Neural cell (in vitro differentiated cells): ENCODE data around the gene ALDH1B1. TPM values are rescaled to one million over a fixed set of nuclear protein-coding genes. Genes with fewer than 3 reads are reported as not detected.

ENCODE experiments used
- H2AFZ ChIP-seq: fragments of 200-600, 300-800 bp; sonication (generic), shearing (Covaris generic); 2 replicates; pipeline ENCODE4 v1.6.0; 2014; ENCODE audit warnings: low read depth, mild to moderate bottlenecking, antibody characterized with exemption, low read length, moderate library complexity
- H3F3A ChIP-seq: fragments of 200-600 bp; shearing (Covaris generic); 2 replicates; pipeline ENCODE4 v1.6.1; 2016; ENCODE audit warnings: mild to moderate bottlenecking, moderate library complexity, mixed read lengths, antibody characterized with exemption, low read length; ENCODE audit not compliant: insufficient read depth, poor library complexity, severe bottlenecking
- H3K27ac ChIP-seq: fragments of 200-600, 300-800 bp; sonication (generic), shearing (Covaris generic); 2 replicates; pipeline ENCODE4 v1.5.1; 2014; ENCODE audit warnings: mild to moderate bottlenecking, low read length, moderate library complexity
- H3K27me3 ChIP-seq: fragments of 300-800, 200-600 bp; sonication (generic), shearing (Covaris generic); 2 replicates; pipeline ENCODE4 v1.6.0; 2014; ENCODE audit warnings: mild to moderate bottlenecking, low read depth, low read length, moderate library complexity; ENCODE audit not compliant: insufficient read depth
- H3K36me3 ChIP-seq: fragments of 300-800, 200-600 bp; sonication (generic), shearing (Covaris generic); 2 replicates; pipeline ENCODE4 v1.5.1; 2014; ENCODE audit warnings: mild to moderate bottlenecking, antibody characterized with exemption, low read length, moderate library complexity; ENCODE audit not compliant: insufficient read depth
- H3K4me2 ChIP-seq: fragments of 300-800, 200-600 bp; sonication (generic), shearing (Covaris generic); 2 replicates; pipeline ENCODE4 v1.6.0; 2014; ENCODE audit warnings: mild to moderate bottlenecking, low read length
- H3K4me3 ChIP-seq: fragments of 300-800, 200-600 bp; sonication (generic), shearing (Covaris generic); 2 replicates; pipeline ENCODE4 v1.5.1; 2014; ENCODE audit warnings: mild to moderate bottlenecking, low read length, moderate library complexity
- H3K79me2 ChIP-seq: fragments of 200-600 bp; shearing (Covaris generic); replicated peaks from 2 replicates; pipeline ENCODE4 v1.6.0; 2014; ENCODE audit warnings: mild to moderate bottlenecking, low read length, moderate library complexity; ENCODE audit not compliant: insufficient read depth
- H3K9ac ChIP-seq: fragments of 300-800, 200-600 bp; sonication (generic), shearing (Covaris generic); 2 replicates; pipeline ENCODE4 v1.6.1; 2016; ENCODE audit warnings: mild to moderate bottlenecking, low read length, mixed read lengths
- H3K9me2 ChIP-seq: fragments of 200-600 bp; shearing (Covaris generic); 2 replicates; pipeline ENCODE4 v1.6.1; 2016; ENCODE audit warnings: mild to moderate bottlenecking, low read length, mixed read lengths; ENCODE audit not compliant: insufficient read depth
- H3K9me3 ChIP-seq: fragments of 200-600, 300-800 bp; sonication (generic), shearing (Covaris generic); 2 replicates; pipeline ENCODE4 v1.6.1; 2016; ENCODE audit warnings: mild to moderate bottlenecking, mixed run types, low read length, moderate library complexity, mixed read lengths
- H4K20me1 ChIP-seq: fragments of 200-600 bp; shearing (Covaris generic); 2 replicates; pipeline ENCODE4 v1.6.1; 2016; ENCODE audit warnings: mild to moderate bottlenecking, mixed run types; ENCODE audit not compliant: insufficient read depth
- EP300 ChIP-seq: fragments of 450-650 bp; conservative IDR thresholded peaks from 2 replicates; pipeline ENCODE4 v1.6.1; 2014; ENCODE audit warnings: antibody characterized with exemption, mild to moderate bottlenecking, moderate library complexity; ENCODE audit not compliant: poor library complexity, severe bottlenecking
- EZH2 ChIP-seq: fragments of 200-600, 300-800 bp; shearing (Covaris generic), sonication (generic); IDR thresholded peaks from 2 replicates; pipeline ENCODE4 v1.6.1; 2014; ENCODE audit warnings: antibody characterized with exemption, low read length, borderline replicate concordance, mild to moderate bottlenecking; ENCODE audit not compliant: insufficient read depth, poor library complexity, severe bottlenecking
- MXI1 ChIP-seq: fragments of 450-650 bp; conservative IDR thresholded peaks from 2 replicates; pipeline ENCODE4 v1.6.1; 2014; ENCODE audit warnings: antibody characterized with exemption, mild to moderate bottlenecking; ENCODE audit not compliant: poor library complexity, severe bottlenecking
- POLR2AphosphoS5 ChIP-seq: IDR thresholded peaks from 2 replicates; pipeline ENCODE4 v1.6.1; 2012
- RAD21 ChIP-seq: fragments of 450-650 bp; conservative IDR thresholded peaks from 2 replicates; pipeline ENCODE4 v1.6.1; 2014; ENCODE audit warnings: antibody characterized with exemption, mild to moderate bottlenecking, moderate library complexity
- SMC3 ChIP-seq: fragments of 450-650 bp; conservative IDR thresholded peaks from 2 replicates; pipeline ENCODE4 v1.6.1; 2014; ENCODE audit warnings: antibody characterized with exemption, mild to moderate bottlenecking, moderate library complexity; ENCODE audit not compliant: poor library complexity
- TAF1 ChIP-seq: IDR thresholded peaks from 2 replicates; pipeline ENCODE4 v1.6.1; 2012; ENCODE audit warnings: low read depth
- polyA plus RNA-seq: library from polyadenylated mRNA; depleted of rRNA; stranded (reverse); fragments of >200 nt; gene quantifications from 2 replicates; pipeline ENCODE4 v1.2.3, GENCODE V29; 2014
- TF ChIP-seq, protein P1 (sequence below): IDR thresholded peaks from 2 replicates; pipeline ENCODE4 v1.6.1; 2012; ENCODE audit warnings: borderline replicate concordance
- TF ChIP-seq, protein P2 (sequence below): fragments of 450-650 bp; IDR thresholded peaks from 2 replicates; pipeline ENCODE4 v1.5.1; 2014; ENCODE audit warnings: antibody characterized with exemption, mild to moderate bottlenecking, moderate library complexity; ENCODE audit not compliant: poor library complexity, severe bottlenecking

The ALDH1B1 gene
- polyA plus RNA-seq, 1 donor from 2014 or later, result 6.6 TPM

DNA sequence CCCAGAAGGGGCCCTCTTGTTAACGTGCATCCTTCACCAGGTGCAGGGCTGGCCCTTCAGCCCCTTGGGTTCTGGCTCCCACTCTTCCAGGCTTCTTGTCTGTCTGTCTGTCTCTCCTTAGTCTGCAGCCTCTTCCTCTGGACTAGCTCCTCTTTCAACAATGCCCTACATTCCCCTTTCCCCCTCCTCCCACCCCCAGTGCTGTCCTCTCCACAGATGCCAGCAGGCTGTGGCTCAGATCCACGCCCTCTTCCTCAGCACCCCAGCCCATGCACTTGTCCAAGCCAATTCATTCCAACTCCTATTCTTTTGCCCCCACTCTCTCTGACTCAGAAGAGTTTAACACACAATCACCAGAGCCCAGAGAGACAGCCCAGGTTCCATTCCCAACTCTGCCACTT lies 45.2 kb upstream of the ALDH1B1 start:
- no peak overlapping the region for H3K4me2 ChIP-seq

DNA sequence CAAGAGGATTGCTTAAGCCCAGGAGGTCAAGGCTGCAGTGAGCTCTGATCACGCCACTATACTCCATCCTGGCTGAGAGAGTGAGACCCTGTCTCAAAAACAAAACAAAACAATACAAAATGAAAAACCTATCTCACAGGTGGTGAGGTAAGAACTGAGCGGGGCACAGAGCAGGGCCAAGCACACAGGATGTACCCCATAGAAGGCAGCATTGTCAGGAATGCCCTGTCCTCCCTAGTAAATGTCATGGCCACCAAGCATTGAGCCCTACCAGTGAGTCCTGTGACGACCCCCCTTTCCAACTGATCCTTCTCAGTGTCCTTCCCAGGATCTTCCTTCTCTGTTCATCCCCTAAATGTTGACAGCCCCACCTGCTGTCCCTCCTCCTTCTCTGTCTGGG lies 44.6 kb upstream of the ALDH1B1 start:
- Histone ChIP-seq H3K36me3 (no peaks in the 10 kb centered on the region), H2AFZ (no peak overlapping the region), H3F3A (no peaks in the 10 kb centered on the region), H3K27me3 (no peaks in the 10 kb centered on the region), H3K4me2 (no peak overlapping the region), H3K9me2 (no peaks in the 10 kb centered on the region), H3K4me3 (no peak overlapping the region), H3K79me2 (no peaks in the 10 kb centered on the region), H4K20me1 (no peaks in the 10 kb centered on the region), H3K9ac (no peak overlapping the region), H3K27ac (no peak overlapping the region), H3K9me3 (no peaks in the 10 kb centered on the region)
- TF ChIP-seq POLR2AphosphoS5 (no peak), MXI1 (no peak), RAD21 (no peak)
- TF ChIP-seq, protein P1, sequence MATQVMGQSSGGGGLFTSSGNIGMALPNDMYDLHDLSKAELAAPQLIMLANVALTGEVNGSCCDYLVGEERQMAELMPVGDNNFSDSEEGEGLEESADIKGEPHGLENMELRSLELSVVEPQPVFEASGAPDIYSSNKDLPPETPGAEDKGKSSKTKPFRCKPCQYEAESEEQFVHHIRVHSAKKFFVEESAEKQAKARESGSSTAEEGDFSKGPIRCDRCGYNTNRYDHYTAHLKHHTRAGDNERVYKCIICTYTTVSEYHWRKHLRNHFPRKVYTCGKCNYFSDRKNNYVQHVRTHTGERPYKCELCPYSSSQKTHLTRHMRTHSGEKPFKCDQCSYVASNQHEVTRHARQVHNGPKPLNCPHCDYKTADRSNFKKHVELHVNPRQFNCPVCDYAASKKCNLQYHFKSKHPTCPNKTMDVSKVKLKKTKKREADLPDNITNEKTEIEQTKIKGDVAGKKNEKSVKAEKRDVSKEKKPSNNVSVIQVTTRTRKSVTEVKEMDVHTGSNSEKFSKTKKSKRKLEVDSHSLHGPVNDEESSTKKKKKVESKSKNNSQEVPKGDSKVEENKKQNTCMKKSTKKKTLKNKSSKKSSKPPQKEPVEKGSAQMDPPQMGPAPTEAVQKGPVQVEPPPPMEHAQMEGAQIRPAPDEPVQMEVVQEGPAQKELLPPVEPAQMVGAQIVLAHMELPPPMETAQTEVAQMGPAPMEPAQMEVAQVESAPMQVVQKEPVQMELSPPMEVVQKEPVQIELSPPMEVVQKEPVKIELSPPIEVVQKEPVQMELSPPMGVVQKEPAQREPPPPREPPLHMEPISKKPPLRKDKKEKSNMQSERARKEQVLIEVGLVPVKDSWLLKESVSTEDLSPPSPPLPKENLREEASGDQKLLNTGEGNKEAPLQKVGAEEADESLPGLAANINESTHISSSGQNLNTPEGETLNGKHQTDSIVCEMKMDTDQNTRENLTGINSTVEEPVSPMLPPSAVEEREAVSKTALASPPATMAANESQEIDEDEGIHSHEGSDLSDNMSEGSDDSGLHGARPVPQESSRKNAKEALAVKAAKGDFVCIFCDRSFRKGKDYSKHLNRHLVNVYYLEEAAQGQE, result no peak

More for the DNA sequence above, 45.2 kb upstream of the ALDH1B1 start:
- H3K27me3 ChIP-seq, result no peaks in the 10 kb centered on the region
- H3K36me3 ChIP-seq, result no peaks in the 10 kb centered on the region
- H3K9ac ChIP-seq, result no peak overlapping the region
- no peak overlapping the region for H3K4me3 ChIP-seq
- TF ChIP-seq TAF1 (no peak), RAD21 (no peak), EZH2 (no peak), SMC3 (no peak), POLR2AphosphoS5 (no peak), MXI1 (no peak), EP300 (no peak)
- TF ChIP-seq, protein P2, sequence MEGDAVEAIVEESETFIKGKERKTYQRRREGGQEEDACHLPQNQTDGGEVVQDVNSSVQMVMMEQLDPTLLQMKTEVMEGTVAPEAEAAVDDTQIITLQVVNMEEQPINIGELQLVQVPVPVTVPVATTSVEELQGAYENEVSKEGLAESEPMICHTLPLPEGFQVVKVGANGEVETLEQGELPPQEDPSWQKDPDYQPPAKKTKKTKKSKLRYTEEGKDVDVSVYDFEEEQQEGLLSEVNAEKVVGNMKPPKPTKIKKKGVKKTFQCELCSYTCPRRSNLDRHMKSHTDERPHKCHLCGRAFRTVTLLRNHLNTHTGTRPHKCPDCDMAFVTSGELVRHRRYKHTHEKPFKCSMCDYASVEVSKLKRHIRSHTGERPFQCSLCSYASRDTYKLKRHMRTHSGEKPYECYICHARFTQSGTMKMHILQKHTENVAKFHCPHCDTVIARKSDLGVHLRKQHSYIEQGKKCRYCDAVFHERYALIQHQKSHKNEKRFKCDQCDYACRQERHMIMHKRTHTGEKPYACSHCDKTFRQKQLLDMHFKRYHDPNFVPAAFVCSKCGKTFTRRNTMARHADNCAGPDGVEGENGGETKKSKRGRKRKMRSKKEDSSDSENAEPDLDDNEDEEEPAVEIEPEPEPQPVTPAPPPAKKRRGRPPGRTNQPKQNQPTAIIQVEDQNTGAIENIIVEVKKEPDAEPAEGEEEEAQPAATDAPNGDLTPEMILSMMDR, result no peak
- TF ChIP-seq, protein P1, result no peak
- no peaks in the 10 kb centered on the region for H3K9me3 ChIP-seq
- no peak overlapping the region for H3K27ac ChIP-seq
- no peaks in the 10 kb centered on the region for H4K20me1 ChIP-seq
- no peak overlapping the region for H2AFZ ChIP-seq
- H3F3A ChIP-seq, result no peaks in the 10 kb centered on the region
- H3K9me2 ChIP-seq, result no peaks in the 10 kb centered on the region
- H3K79me2 ChIP-seq, result no peaks in the 10 kb centered on the region
